Cardiac fibroblast (primary cell): Measurements from ENCODE around the gene SNX10.

ENCODE experiments used
- DNase-seq, 2 donors: peaks; one replicate each; pipeline versions ENCODE4 v3.0.0 to v3.0.0-alpha.2; 2010; ENCODE audit warnings: low read depth in 2 of 2
- H3K4me3 ChIP-seq, 2 donors: replicated peaks in 1 of 2; 1 replicate in 1 of 2; 2 replicates in 1 of 2; pipeline ENCODE4 v1.5.1; 2011; ENCODE audit warnings: low read depth in 2 of 2, low read length in 2 of 2, mild to moderate bottlenecking in 2 of 2, moderate library complexity in 1 of 2
- CTCF ChIP-seq: IDR thresholded peaks from one replicate; pipeline ENCODE4 v1.5.1; 2011; ENCODE audit warnings: low read depth, mild to moderate bottlenecking, low read length, inconsistent platforms

SNX10 gene

GRCh38 chr7:26298472-26299058, 6.9 kb downstream of the SNX10 start:
- no peak overlapping the region for H3K4me3 ChIP-seq
- DNase-seq: no peak
- no peak for TF ChIP-seq CTCF

- no peak overlapping the region for H3K4me3 ChIP-seq
- TF ChIP-seq CTCF: no peak
- no peak for DNase-seq
Observed at GRCh38 chr7:26305090-26305868, 13.6 kb downstream of the SNX10 start.

- H3K4me3 ChIP-seq: no peak overlapping the region
- no peak for DNase-seq
- TF ChIP-seq CTCF: no peak
Observed at GRCh38 chr7:26305869-26306665, 14.4 kb downstream of the SNX10 start.

GRCh38 chr7:26306790-26307189, 15.1 kb downstream of the SNX10 start:
- no peak overlapping the region for H3K4me3 ChIP-seq
- no peak for TF ChIP-seq CTCF
- no peak for DNase-seq

GRCh38 chr7:26307226-26307625, 15.6 kb downstream of the SNX10 start:
- peak; percentile 8 to 47 for DNase-seq
- no peak for TF ChIP-seq CTCF
- no peak overlapping the region for H3K4me3 ChIP-seq

GRCh38 chr7:26307791-26308190, 16.1 kb downstream of the SNX10 start:
- TF ChIP-seq CTCF: no peak
- no peak for DNase-seq
- no peak overlapping the region for H3K4me3 ChIP-seq
